Measurements from ENCODE around the gene PHF23. TPM values are rescaled to one million over a fixed set of nuclear protein-coding genes. Genes with fewer than 3 reads are reported as not detected.

The PHF23 gene
- total RNA-seq, 1 experiment from 2014 or later, result 48.5 TPM

- Histone ChIP-seq H3K79me2 (ENCODE audit: insufficient read depth, low read length) (peaks cover 30% of the 10 kb centered on the region), H3K36me3 (ENCODE audit: control insufficient read depth in 1 of 2, insufficient read depth in 2 of 2, low read length in 2 of 2) (peaks cover 22 to 34% of the 10 kb centered on the region in 2 experiments; a peak in 3 of 4 replicates), H3K9ac (ENCODE audit: low read length) (peak within 1 kb of the TSS; percentile 95), H3K4me1 (ENCODE audit: control insufficient read depth in 1 of 2, insufficient read depth in 2 of 2, low read length in 2 of 2) (peaks cover 12 to 54% of the 10 kb centered on the region in 2 experiments; a peak in 3 of 4 replicates), H3K4me3 (replicated peaks in 1 of 2; ENCODE audit: low read depth in 1 of 2, low read length in 2 of 2) (peak within 1 kb of the TSS; percentile 69 to 75), H3K9me3 (ENCODE audit: control insufficient read depth in 1 of 2, insufficient read depth in 1 of 2, low read depth in 1 of 2, low read length in 2 of 2) (no peaks in the 10 kb centered on the region), H2AFZ (ENCODE audit: low read depth, low read length, poor library complexity, severe bottlenecking) (no peak within 1 kb of the TSS), H3K9me2 (ENCODE audit: insufficient read depth) (no peaks in the 10 kb centered on the region), H4K20me1 (ENCODE audit: insufficient read depth) (no peaks in the 10 kb centered on the region), H3K27ac (ENCODE audit: low read depth, low read length) (peak within 1 kb of the TSS; percentile 99), H3K27me3 (ENCODE audit: insufficient read depth, low read length) (no peaks in the 10 kb centered on the region), H3K4me2 (ENCODE audit: low read length) (peak within 1 kb of the TSS; percentile 96)
- ChIA-PET POLR2A (interaction anchor here (0.6 to 3.2 kb wide), 14 partner anchors 15 to 364 kb away, joined by 3 to 19 read pairs (median 8); partner anchors contain the start of genes DVL2, GABARAP, MPDU1 and PHF23), CTCF (interaction anchor here (0.9 to 2.8 kb wide), 14 partner anchors 9 to 340 kb away, joined by 3 to 37 read pairs (median 5); partner anchors contain the start of genes GABARAP, NEURL4, PHF23 and SLC2A4), RAD21 (ENCODE audit: low non-redundant PET in 1 of 2, low total read pairs in 2 of 2, uncharacterized antibody in 2 of 2, unreplicated experiment in 2 of 2) (interaction anchor here (0.7 to 1.2 kb wide), 4 partner anchors 18 to 77 kb away, joined by 3 to 7 read pairs (median 6); no protein-coding TSS in a partner anchor)
- TF ChIP-seq ATF3 (IDR thresholded peaks at IDR 0.05) (no peak), REST (IDR thresholded peaks at IDR 0.05; ENCODE audit: low read depth) (no peak), JUND (IDR thresholded peaks at IDR 0.05) (no peak; the same call in 1 of the 2 replicates), CBX3 (IDR thresholded peaks at IDR 0.05; ENCODE audit: low read depth) (no peak), EZH2 (IDR thresholded peaks at IDR 0.05) (no peak), FOSL1 (IDR thresholded peaks at IDR 0.05; ENCODE audit: low read depth) (no peak; the same call in none of the 2 replicates), SRF (IDR thresholded peaks at IDR 0.05; ENCODE audit: low read depth) (no peak), SIN3A (IDR thresholded peaks at IDR 0.05; ENCODE audit: low read depth) (peak; percentile 73; the same call in 1 of the 2 replicates), SP1 (IDR thresholded peaks at IDR 0.05; ENCODE audit: low read depth) (peak; percentile 17; the same call in 1 of the 2 replicates), ZBTB33 (IDR thresholded peaks at IDR 0.05; ENCODE audit: extremely low read depth, insufficient replicate concordance, low read length) (no peak), YY1 (IDR thresholded peaks at IDR 0.05; ENCODE audit: extremely low read depth, insufficient replicate concordance, low read depth, low read length) (peak; percentile 66), CEBPB (IDR thresholded peaks at IDR 0.05; ENCODE audit: low read depth) (no peak), ZFX (IDR thresholded peaks at IDR 0.05) (peak; percentile 40; the same call in 1 of the 2 replicates), POLR2A (IDR thresholded peaks at IDR 0.05; ENCODE audit: borderline replicate concordance, extremely low read depth, insufficient read depth, insufficient read length) (peak; percentile 61), RAD21 (IDR thresholded peaks at IDR 0.05; ENCODE audit: low read depth) (no peak), EZH2phosphoT487 (IDR thresholded peaks at IDR 0.05; ENCODE audit: borderline replicate concordance) (no peak), POLR2AphosphoS5 (IDR thresholded peaks at IDR 0.05; ENCODE audit: low read depth, low read length) (peak; percentile 91), MAX (IDR thresholded peaks at IDR 0.05) (peak; percentile 17; the same call in 1 of the 2 replicates), EGR1 (IDR thresholded peaks at IDR 0.05; ENCODE audit: low read depth) (peak; percentile 99)
- peak; percentile 71 for ATAC-seq
- intact Hi-C loops (cut with micrococcal nuclease), result loop anchor here (2.0 kb wide), 1 partner anchor 77 kb away; no protein-coding TSS in a partner anchor
- DNase-seq (ENCODE audit: low read depth, low spot score), result no peak
- BruUV-seq (replicated peaks), result no TSS peak
Observed at GRCh38 chr17:7219812-7220592, 19.3 kb downstream of the PHF23 start, which contains the start of the genes ACADVL and DLG4. Gene ACADVL (plus strand): TSS chr17:7219938. CDS start chr17:7219985, 47 bp downstream. Gene DLG4 (minus strand): TSS chr17:7219836.

Measured in HCT116 (cell line).